ENCODE results near the gene XPC.

XPC gene

DNA sequence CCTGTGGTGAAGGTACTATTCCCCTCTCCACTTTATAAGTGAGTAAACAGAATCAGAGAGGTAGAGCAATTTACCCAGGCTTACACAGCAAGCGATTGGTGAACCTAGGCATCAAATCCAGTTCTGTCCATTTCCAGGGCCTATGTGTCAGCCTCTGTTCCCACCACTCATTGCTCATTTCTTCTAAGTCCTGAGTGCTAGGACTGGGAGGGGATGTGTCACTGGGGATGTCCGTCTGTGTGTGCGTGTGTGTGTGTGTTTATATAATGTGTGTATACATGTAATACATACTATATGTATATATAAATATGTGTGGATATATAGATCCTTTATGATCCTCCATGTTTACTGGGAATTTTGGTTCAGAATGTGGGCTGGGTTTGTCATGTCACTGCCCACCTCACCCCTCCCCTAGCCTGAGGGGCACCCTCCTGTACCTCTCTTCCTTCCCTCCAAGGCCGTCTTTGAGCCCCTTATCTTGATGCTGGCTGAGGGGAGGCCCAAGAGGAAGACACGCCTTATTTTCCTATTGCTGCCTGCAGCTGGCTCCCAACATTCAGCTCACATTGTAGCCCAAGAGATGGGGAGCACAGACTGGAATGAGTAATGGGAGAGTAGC lies 51.4 kb downstream of the XPC start:
- POLR2A ChIA-PET (ENCODE audit: low non-redundant PET), result no interaction called here
- CTCF ChIA-PET, result no interaction called here
- peak overlapping the region; percentile 98 for H3K27ac ChIP-seq
- TF ChIP-seq, protein P1, sequence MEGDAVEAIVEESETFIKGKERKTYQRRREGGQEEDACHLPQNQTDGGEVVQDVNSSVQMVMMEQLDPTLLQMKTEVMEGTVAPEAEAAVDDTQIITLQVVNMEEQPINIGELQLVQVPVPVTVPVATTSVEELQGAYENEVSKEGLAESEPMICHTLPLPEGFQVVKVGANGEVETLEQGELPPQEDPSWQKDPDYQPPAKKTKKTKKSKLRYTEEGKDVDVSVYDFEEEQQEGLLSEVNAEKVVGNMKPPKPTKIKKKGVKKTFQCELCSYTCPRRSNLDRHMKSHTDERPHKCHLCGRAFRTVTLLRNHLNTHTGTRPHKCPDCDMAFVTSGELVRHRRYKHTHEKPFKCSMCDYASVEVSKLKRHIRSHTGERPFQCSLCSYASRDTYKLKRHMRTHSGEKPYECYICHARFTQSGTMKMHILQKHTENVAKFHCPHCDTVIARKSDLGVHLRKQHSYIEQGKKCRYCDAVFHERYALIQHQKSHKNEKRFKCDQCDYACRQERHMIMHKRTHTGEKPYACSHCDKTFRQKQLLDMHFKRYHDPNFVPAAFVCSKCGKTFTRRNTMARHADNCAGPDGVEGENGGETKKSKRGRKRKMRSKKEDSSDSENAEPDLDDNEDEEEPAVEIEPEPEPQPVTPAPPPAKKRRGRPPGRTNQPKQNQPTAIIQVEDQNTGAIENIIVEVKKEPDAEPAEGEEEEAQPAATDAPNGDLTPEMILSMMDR (conservative IDR thresholded peaks at IDR 0.05; ENCODE audit: low read depth), result no peak
- DNase-seq (ENCODE audit: low spot score), result no peak

DNA sequence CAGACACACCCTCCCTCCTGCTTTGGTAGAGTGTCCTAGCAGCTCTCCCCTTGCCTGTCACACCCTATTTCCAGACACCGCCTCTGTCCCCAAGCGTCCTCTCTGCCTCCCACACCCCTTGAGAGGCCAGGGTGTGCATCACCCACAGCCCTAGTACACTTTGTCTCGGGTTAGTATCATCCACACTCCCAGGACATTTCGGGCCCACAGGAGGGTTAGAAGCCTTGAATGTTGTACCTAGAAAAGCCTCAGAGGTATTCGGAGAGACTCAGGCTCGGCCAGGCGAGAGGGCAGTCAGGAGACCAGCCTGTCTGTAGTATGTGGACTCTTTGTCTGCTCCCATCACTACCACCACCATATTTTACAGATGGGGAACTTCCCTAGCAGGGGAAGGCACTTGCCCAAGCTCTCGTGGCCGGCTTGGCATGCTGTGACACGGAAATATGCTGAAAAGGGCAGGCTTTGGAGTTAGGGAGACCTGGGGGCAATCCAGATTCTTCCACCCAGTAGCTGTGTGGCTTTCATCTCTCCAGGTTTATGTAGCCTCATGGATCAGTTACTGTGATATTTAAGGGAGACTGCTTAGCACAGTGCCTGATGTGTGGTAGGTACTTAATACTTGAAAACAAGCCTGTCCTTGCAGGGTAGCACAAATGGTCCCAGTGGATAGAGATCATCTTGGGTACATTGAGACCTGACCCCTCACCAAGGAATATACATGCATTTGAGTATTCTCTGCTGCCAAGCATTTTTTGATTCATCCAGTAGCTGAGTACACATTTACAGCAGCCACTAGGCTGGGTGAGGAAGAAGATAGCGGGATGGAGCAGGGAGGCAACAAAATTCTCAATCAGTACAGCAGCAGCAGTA lies 52.1 kb downstream of the XPC start:
- H3K27ac ChIP-seq, result peak overlapping the region; percentile 98
- POLR2A ChIA-PET (ENCODE audit: low non-redundant PET), result no interaction called here
- no peak for DNase-seq (ENCODE audit: low spot score)
- CTCF ChIA-PET, result interaction anchor here (0.5 to 0.7 kb wide), 4 partner anchors 26 to 105 kb away, joined by 3 read pairs; no protein-coding TSS in a partner anchor
- TF ChIP-seq, protein P1 (conservative IDR thresholded peaks at IDR 0.05; ENCODE audit: low read depth), result no peak

DNA sequence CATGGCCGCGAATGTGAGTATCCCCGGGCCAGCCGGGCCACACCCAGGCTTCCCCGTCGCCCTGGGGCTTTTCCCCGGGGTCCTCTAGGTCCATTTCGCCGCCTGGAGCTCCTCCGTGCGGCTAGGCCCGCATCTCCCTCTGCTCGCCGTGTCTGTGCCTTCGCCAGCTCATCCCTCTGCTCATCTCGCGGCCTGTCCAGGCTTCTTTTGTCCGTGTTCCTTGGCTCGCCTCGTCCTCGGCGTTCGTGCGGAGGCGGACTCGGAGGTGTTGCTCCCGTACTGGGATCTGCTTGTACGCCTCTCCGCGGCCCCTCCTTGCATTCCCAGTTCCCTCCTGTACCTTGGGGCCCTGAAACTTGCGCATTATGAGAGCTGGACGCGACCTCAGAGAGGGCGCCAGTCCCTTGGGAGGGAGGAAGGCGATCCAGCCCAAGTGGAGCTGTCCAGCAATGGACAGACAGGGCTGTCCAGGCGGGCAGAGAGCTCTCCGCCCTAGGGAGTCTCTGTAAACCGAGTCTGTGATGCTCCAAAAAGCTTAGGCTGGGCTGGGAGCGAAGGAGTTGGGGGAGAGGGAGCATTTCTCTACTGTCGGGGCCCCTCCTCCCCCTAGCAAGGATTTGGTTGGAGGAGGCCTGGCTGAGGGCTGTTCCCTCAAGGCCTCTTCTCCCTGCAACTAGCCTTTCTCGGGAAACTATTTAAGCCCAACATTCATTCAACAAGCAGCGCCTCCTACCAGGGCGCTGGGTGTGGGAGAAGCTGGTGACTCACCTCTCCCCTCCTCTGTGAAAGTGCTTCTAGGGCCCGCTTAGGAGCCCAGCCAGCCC lies 53.0 kb downstream of the XPC start:
- TF ChIP-seq, protein P1 (conservative IDR thresholded peaks at IDR 0.05; ENCODE audit: low read depth), result no peak
- peak overlapping the region; percentile 98 for H3K27ac ChIP-seq
- ChIA-PET CTCF (interaction anchor here (0.5 to 1.4 kb wide), 5 partner anchors 25 to 229 kb away, joined by 3 to 6 read pairs (median 3); no protein-coding TSS in a partner anchor), POLR2A (ENCODE audit: low non-redundant PET) (interaction anchor here (0.9 kb wide), 1 partner anchor 16 kb away, joined by 3 read pairs; no protein-coding TSS in a partner anchor)
- DNase-seq (ENCODE audit: low spot score), result peak; percentile 82

DNA sequence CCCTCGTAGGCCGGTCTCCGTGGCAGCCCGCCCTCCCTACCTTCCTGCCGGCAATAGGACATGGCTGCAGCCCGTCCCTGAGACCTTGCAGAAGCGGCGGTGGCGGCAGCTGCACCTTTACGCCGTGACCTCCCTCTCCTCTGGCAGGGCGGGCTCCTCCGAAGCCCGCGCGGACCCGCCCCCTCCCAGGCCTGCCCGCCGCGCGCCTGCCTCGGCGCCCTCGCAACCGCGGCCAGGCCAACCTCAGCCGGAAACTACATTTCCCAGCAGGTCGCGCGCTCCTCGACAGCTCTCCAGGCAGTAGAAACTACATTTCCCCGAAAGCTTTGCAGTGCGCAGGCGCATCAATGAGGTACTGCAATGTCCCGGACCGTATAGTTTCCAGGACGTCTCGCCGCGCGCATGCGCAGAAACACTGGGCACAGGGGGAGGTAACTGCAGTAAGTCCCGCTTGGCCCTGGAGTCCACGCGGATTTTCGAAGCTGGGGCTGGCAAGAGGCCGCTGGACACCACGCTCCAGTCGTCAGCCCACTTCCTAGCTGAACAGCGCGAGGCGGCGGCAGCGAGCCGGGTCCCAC lies 53.7 kb downstream of the XPC start, which contains the start of the genes CHCHD4 and TMEM43:
CHCHD4 (minus strand) TSS at position 256 of the 578 bp plus-strand sequence; CDS start at position 62, 194 bp downstream.
TMEM43 (plus strand) TSS at position 438 of the 578 bp plus-strand sequence. CDS start 142 bp downstream, outside the sequence.
- ChIA-PET CTCF (interaction anchor here (1.4 kb wide), 1 partner anchor 228 kb away, joined by 6 read pairs; no protein-coding TSS in a partner anchor), POLR2A (ENCODE audit: low non-redundant PET) (interaction anchor here (0.8 to 0.9 kb wide), 2 partner anchors 11 to 17 kb away, joined by 3 read pairs; no protein-coding TSS in a partner anchor)
- TF ChIP-seq, protein P1 (conservative IDR thresholded peaks at IDR 0.05; ENCODE audit: low read depth), result no peak
- DNase-seq (ENCODE audit: low spot score), result peak; percentile 98
- H3K27ac ChIP-seq, result peak within 1 kb of the TSS; percentile 98

DNA sequence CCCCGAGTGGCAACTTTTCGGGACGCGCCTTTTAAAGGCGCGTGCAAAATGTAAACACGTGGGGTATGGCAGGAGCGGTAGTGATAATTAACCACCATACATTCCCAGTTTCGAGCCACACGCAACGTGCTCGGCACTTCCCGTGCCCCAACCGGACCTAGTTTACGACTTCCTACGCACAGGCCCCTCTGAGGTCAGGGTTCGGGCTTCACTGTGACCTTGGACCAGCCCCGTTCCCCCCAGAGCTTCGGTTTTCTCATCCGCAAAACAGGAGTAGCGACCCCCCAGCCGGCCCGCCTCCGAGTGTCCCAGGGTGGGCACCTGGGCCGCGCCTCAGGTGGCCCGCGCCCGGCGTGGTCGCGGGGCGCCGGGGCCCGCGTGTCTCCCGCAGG lies 54.2 kb downstream of the XPC start:
- TF ChIP-seq, protein P1 (conservative IDR thresholded peaks at IDR 0.05; ENCODE audit: low read depth), result no peak
- POLR2A ChIA-PET (ENCODE audit: low non-redundant PET), result interaction anchor here (0.8 to 0.9 kb wide), 2 partner anchors 12 to 17 kb away, joined by 3 read pairs; no protein-coding TSS in a partner anchor
- CTCF ChIA-PET, result interaction anchor here (1.4 kb wide), 1 partner anchor 228 kb away, joined by 6 read pairs; no protein-coding TSS in a partner anchor

More for the DNA sequence above, 54.2 kb downstream of the XPC start:
- peak overlapping the region; percentile 98 for H3K27ac ChIP-seq
- DNase-seq (ENCODE audit: low spot score), result peak; percentile 46
